T follicular helper cell (primary cell): ENCODE results near the gene MBNL2.

Experiments used
- DNase-seq: peaks from one replicate; pipeline ENCODE4 v3.0.0-alpha.2; 2020; ENCODE audit warnings: low read depth

Gene MBNL2

GRCh38 chr13:97300871-97301270, 78.7 kb downstream of the MBNL2 start:
- DNase-seq: no peak

- no peak for DNase-seq
These were observed 79.4 kb downstream of the MBNL2 start for GRCh38 chr13:97301382-97302095.

GRCh38 chr13:97302611-97303010, 80.5 kb downstream of the MBNL2 start:
- DNase-seq: no peak

GRCh38 chr13:97306106-97306505, 84.0 kb downstream of the MBNL2 start:
- DNase-seq: no peak

- no peak for DNase-seq
These were observed 84.5 kb downstream of the MBNL2 start for GRCh38 chr13:97306645-97307044.

- no peak for DNase-seq
These were observed 85.2 kb downstream of the MBNL2 start for GRCh38 chr13:97307118-97307881.

- no peak for DNase-seq
These were observed 85.9 kb downstream of the MBNL2 start for GRCh38 chr13:97307882-97308624.

GRCh38 chr13:97308735-97309429, 86.7 kb downstream of the MBNL2 start:
- DNase-seq: no peak

GRCh38 chr13:97310809-97311436, 88.8 kb downstream of the MBNL2 start:
- no peak for DNase-seq

GRCh38 chr13:97311956-97312355, 89.8 kb downstream of the MBNL2 start:
- no peak for DNase-seq

GRCh38 chr13:97313551-97314260, 91.6 kb downstream of the MBNL2 start:
- DNase-seq: no peak

- DNase-seq: no peak
These were observed 94.3 kb downstream of the MBNL2 start for GRCh38 chr13:97316390-97316789.

GRCh38 chr13:97317933-97318332, 95.8 kb downstream of the MBNL2 start:
- no peak for DNase-seq

GRCh38 chr13:97318532-97318931, 96.4 kb downstream of the MBNL2 start:
- DNase-seq: no peak

- DNase-seq: no peak
These were observed 97.1 kb downstream of the MBNL2 start for GRCh38 chr13:97319113-97319720.

- no peak for DNase-seq
These were observed 99.0 kb downstream of the MBNL2 start for GRCh38 chr13:97321101-97321500.

GRCh38 chr13:97321616-97322321, 99.6 kb downstream of the MBNL2 start:
- DNase-seq: no peak

GRCh38 chr13:97322740-97323342, 100.7 kb downstream of the MBNL2 start:
- DNase-seq: no peak

- DNase-seq: no peak
These were observed 102.0 kb downstream of the MBNL2 start for GRCh38 chr13:97324115-97324514.

GRCh38 chr13:97325738-97326137, 103.6 kb downstream of the MBNL2 start:
- DNase-seq: no peak
